ENCODE measurements around the gene LGALS7B. TPM values are rescaled to one million over a fixed set of nuclear protein-coding genes. Genes with fewer than 3 reads are reported as not detected.

LGALS7B gene
- total and polyA plus RNA-seq, 2 of the 4 experiments (the other 2 are of a cell fraction) = not detected

DNA sequence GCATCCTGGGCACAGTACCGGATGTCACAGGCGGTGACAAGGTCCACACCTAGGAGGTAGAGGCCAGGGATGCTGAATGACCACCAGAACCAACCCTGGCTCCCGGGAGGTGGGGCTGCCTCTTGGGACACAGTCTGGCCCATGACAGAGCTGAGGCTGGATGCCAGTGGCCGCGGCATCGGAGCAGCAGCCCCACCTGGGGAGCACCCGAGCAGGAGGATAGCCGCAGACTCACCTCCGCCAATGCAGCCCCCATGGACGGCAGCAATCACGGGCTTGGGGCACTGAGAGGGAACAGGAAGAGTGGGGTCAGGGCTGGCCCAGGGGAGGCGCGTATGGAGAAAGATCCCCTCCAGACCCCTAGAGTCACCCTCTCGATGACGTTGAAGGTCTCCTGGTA lies 28.1 kb downstream of the LGALS7B start (continued):
- TF ChIP-seq MAZ (IDR thresholded peaks at IDR 0.05; ENCODE audit: borderline replicate concordance, low read depth, low read length) (no peak), CEBPB (IDR thresholded peaks at IDR 0.05; ENCODE audit: low read depth, low read length) (no peak), NFE2L2 (IDR thresholded peaks at IDR 0.05; ENCODE audit: low read depth, low read length) (no peak)
- TF ChIP-seq, protein P1, sequence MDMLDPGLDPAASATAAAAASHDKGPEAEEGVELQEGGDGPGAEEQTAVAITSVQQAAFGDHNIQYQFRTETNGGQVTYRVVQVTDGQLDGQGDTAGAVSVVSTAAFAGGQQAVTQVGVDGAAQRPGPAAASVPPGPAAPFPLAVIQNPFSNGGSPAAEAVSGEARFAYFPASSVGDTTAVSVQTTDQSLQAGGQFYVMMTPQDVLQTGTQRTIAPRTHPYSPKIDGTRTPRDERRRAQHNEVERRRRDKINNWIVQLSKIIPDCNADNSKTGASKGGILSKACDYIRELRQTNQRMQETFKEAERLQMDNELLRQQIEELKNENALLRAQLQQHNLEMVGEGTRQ (IDR thresholded peaks at IDR 0.05; ENCODE audit: low read depth, low read length) = no peak

DNA sequence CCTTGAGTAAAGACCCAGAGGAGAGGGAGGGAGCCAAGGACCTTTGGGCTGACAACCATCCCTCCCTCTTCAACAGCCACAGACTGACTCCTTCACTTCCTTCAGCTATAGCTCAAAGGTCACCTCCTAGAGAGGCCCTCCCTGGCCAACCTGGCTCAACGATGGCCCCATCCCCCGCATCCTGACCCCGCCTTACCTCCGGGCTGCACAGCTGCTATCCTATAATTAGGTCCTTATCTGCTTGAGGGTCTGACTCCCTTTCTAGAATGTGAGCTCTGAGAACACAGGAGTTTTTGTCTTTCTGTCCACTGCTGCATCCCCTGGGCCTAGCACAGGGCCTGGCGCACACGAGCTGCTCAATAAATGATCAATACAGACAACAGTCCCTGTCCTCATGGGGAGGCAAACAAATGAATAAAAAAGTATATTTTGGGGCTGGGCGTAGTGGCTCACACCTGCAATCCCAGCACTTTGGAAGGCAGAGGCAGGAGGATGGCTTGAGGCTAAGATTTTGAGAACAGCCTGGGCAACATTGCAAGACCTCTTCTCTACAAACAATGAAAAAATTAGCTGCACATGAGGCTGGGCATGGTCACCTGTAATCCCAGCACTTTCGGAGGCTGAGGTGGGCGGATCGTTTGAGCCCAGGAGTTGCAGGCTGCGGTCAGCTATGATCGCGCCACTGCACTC lies 30.4 kb downstream of the LGALS7B start:
- no peak overlapping the region for H2BK20ac ChIP-seq (ENCODE audit: low read depth, low read length)
- no peak overlapping the region for H3K4me2 ChIP-seq (ENCODE audit: low read depth, low read length)
- H2BK5ac ChIP-seq (ENCODE audit: low read depth, low read length, poor library complexity, severe bottlenecking) = no peak overlapping the region
- H4K5ac ChIP-seq (ENCODE audit: low read depth, low read length) = no peak overlapping the region
- H3K23ac ChIP-seq (ENCODE audit: low read depth, low read length) = no peak overlapping the region
- H3K56ac ChIP-seq (ENCODE audit: extremely low read depth, insufficient read depth, low read length) = no peak overlapping the region
- no peak overlapping the region for H3K9ac ChIP-seq (ENCODE audit: low read depth, low read length)
- intact Hi-C loops (cut with micrococcal nuclease) = no loop called here
- no peak overlapping the region for H2AK9ac ChIP-seq (replicated peaks; ENCODE audit: low read depth, low read length, poor library complexity)
- H2AFZ ChIP-seq (replicated peaks; ENCODE audit: low read length, poor library complexity) = peak overlapping the region; percentile 41
- no peaks in the 10 kb centered on the region; the same call in 1 of the 2 replicates for H3K9me3 ChIP-seq (ENCODE audit: control insufficient read depth, insufficient read depth, low read length)
- H3K4me3 ChIP-seq (ENCODE audit: insufficient read depth, low read depth, low read length) = no peak overlapping the region
- H3K79me1 ChIP-seq (ENCODE audit: low read depth in 1 of 2, low read length in 2 of 2) = peaks cover 0 to 4% of the 10 kb centered on the region in 2 experiments; a peak in 1 of 4 replicates
- no peaks in the 10 kb centered on the region for H3K4me1 ChIP-seq (ENCODE audit: control insufficient read depth, insufficient read depth, low read length)
- BruUV-seq (replicated peaks) = no TSS peak
- H4K8ac ChIP-seq (ENCODE audit: low read depth in 2 of 2, low read length in 2 of 2) = no peak overlapping the region
- no peak overlapping the region for H3K4ac ChIP-seq (ENCODE audit: low read depth, low read length)
- H4K20me1 ChIP-seq (ENCODE audit: insufficient read depth, low read length) = no peaks in the 10 kb centered on the region
- DNase-seq (no peak), ATAC-seq (ENCODE audit: low read depth) (no peak)
- 87% methylated on average over 3 of the region's 13 CpGs; no CpG with 5 or more reads in 1 of the 2 experiments for WGBS, 2 experiments (ENCODE audit: extremely low coverage in 2 of 2, insufficient read length in 1 of 2)
- H3K27ac ChIP-seq (ENCODE audit: insufficient read depth, low read length) = no peak overlapping the region
- H2AK5ac ChIP-seq (ENCODE audit: low read depth, low read length) = no peak overlapping the region
- H4K91ac ChIP-seq (ENCODE audit: insufficient read depth, low read depth, low read length) = no peak overlapping the region
- no peaks in the 10 kb centered on the region for H3K27me3 ChIP-seq (ENCODE audit: control insufficient read depth, insufficient read depth, low read length)
- H3K9me1 ChIP-seq (ENCODE audit: insufficient read depth, low read length) = 0 out of 2 replicates have a peak, but pooled peaks cover 7% of the 10 kb centered on the region
- no peak overlapping the region for H2BK120ac ChIP-seq (ENCODE audit: low read depth, low read length)
- no peak overlapping the region for H3K18ac ChIP-seq (ENCODE audit: low read depth, low read length)
- POLR2A ChIA-PET (ENCODE audit: unreplicated experiment) = no interaction called here
- CTCF ChIA-PET = no interaction called here
- no peak overlapping the region for H2BK15ac ChIP-seq (ENCODE audit: low read depth, low read length)
- in situ Hi-C loops (cut with MboI; ENCODE audit: low sequenced_read_pairs) = no loop called here
- dilution Hi-C loops (cut with HindIII; ENCODE audit: low sequenced_read_pairs, unreplicated experiment) = no loop called here
- peaks cover 35% of the 10 kb centered on the region for H3K36me3 ChIP-seq (ENCODE audit: control insufficient read depth, insufficient read depth, low read length)
- no peak overlapping the region for H3K14ac ChIP-seq (replicated peaks; ENCODE audit: low read depth, low read length)
- TF ChIP-seq RCOR1 (IDR thresholded peaks at IDR 0.05; ENCODE audit: insufficient replicate concordance, low read length) (no peak), BHLHE40 (IDR thresholded peaks at IDR 0.05; ENCODE audit: low read depth, low read length) (no peak), RFX5 (IDR thresholded peaks at IDR 0.05; ENCODE audit: low read depth, low read length) (no peak), NFE2L2 (IDR thresholded peaks at IDR 0.05; ENCODE audit: low read depth, low read length) (no peak), FOS (IDR thresholded peaks at IDR 0.05; ENCODE audit: low read depth, low read length) (no peak), CTCF (conservative IDR thresholded peaks at IDR 0.05; ENCODE audit: low read depth, low read length) (no peak), POLR2A (IDR thresholded peaks at IDR 0.05; ENCODE audit: low read depth, low read length) (no peak), RAD21 (IDR thresholded peaks at IDR 0.05; ENCODE audit: low read length) (no peak)
- TF ChIP-seq, protein P1 (IDR thresholded peaks at IDR 0.05; ENCODE audit: low read depth, low read length) = no peak
